IgD-negative memory B cell (primary cell): Measurements from ENCODE around the gene FAM184A. TPM values are rescaled to one million over a fixed set of nuclear protein-coding genes. Genes with fewer than 3 reads are reported as not detected.

Experiments used
- H3K27ac Mint-ChIP-seq, 3 donors: one replicate each; pipeline ENCODE4 v1.8.0; 2020 to 2022; ENCODE audit warnings: mild to moderate bottlenecking in 3 of 3, mixed read lengths in 3 of 3, moderate library complexity in 1 of 3
- H3K27me3 Mint-ChIP-seq: one replicate; pipeline ENCODE4 v1.8.0; 2021; ENCODE audit warnings: mixed read lengths
- H3K36me3 Mint-ChIP-seq: one replicate; pipeline ENCODE4 v1.8.0; 2020; ENCODE audit warnings: mild to moderate bottlenecking, mixed read lengths
- H3K4me1 Mint-ChIP-seq, 3 donors: one replicate each; pipeline ENCODE4 v1.8.0; 2020 to 2022; ENCODE audit warnings: mixed read lengths in 3 of 3, mild to moderate bottlenecking in 1 of 3
- H3K4me3 Mint-ChIP-seq, 4 donors: one replicate each; pipeline ENCODE4 v1.8.0; 2020 to 2022; ENCODE audit warnings: mild to moderate bottlenecking in 4 of 4, mixed read lengths in 4 of 4, moderate library complexity in 3 of 4
- H3K9me3 Mint-ChIP-seq, 3 donors: one replicate each; pipeline ENCODE4 v1.8.0; 2020 to 2021; ENCODE audit warnings: mixed read lengths in 3 of 3, mild to moderate bottlenecking in 1 of 3
- polyA plus RNA-seq: library from polyadenylated mRNA; unstranded; fragments of 300-500 nt; fragmentation: Illumina TruSeq; gene quantifications from one replicate; pipeline ENCODE4 v1.2.3, GENCODE V29; 2021

FAM184A gene
- polyA plus RNA-seq, 1 donor from 2014 or later, result 0.09 TPM

DNA sequence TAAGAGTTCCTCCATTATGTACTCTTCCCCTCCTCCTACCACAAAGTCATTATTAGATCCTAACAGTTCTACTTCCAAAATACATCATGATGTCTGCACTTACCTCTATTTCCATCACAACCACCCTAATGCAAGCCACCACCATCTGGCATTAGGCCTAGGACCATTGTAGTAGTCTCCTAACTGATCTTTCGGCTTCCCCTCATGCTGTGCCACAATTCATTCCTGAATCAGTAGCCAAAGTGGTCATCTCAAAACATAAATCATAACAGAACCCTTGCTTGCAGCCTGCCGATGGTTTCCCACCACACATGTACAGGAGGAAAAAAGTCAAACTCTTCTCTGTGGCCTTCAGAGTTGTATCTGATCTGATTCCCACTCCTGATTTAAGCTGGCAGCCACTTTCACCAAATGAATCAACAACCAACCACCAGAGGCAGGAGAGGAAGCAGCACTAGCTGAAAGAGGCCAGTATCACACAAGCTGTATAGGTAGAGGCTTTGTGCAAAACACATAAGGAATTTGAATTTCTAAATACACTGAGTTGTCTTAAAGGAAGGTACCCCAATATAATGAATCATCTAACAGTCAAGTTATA, 26.1 kb downstream of the FAM184A start:
- H3K9me3 Mint-ChIP-seq, result peaks cover 2 to 6% (median 3%) of the 10 kb centered on the region in 3 donors
- peaks cover 0 to 5% (median 0%) of the 10 kb centered on the region in 3 donors for H3K4me1 Mint-ChIP-seq
- peaks cover 2% of the 10 kb centered on the region for H3K27me3 Mint-ChIP-seq
- H3K4me3 Mint-ChIP-seq, result no peak overlapping the region
- H3K27ac Mint-ChIP-seq, result no peak overlapping the region
- H3K36me3 Mint-ChIP-seq, result peaks cover 2% of the 10 kb centered on the region

DNA sequence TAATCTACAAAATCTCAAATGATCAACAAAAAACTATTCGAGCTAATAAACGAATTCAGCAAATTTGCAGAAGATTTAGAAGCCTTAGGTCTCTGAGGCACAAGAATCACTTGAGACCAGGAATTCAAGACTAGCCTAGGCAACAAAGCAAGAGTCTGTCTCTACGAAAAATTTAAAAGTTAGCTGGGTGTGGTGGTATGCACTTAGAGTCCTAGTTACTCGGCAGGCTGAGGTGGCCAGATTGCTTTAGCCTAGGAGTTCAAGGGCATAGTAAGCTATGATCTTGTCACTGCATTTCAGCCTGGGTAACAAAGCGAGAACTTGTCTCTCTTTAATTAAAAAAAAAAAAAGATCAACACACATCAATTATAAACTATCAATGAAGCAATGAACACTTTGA, 34.2 kb downstream of the FAM184A start:
- no peaks in the 10 kb centered on the region for H3K4me1 Mint-ChIP-seq
- peaks cover 0 to 3% (median 0%) of the 10 kb centered on the region in 3 donors for H3K9me3 Mint-ChIP-seq
- H3K4me3 Mint-ChIP-seq, result no peak overlapping the region
- peaks cover 2% of the 10 kb centered on the region for H3K36me3 Mint-ChIP-seq
- peaks cover 3% of the 10 kb centered on the region for H3K27me3 Mint-ChIP-seq
- H3K27ac Mint-ChIP-seq, result no peak overlapping the region

DNA sequence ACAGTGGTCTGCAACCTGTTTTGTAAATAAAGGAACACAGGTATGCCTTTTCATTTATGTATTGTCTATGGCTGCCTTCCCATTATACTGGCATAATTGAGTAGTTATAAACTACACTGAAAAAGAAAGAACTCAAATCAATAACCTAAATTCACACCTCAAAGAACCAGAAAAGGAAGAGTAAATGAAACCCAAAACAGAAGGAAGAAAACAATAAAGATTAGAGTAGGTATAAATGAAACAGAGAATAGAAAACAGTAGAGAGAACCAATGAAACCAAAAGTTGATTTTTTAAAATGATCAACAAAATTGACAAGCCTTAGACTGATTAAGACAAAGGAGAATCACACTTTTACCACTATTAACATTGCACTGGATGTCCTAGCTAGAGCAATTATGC, 34.7 kb downstream of the FAM184A start:
- Mint-ChIP-seq H3K27ac (no peak overlapping the region), H3K4me3 (no peak overlapping the region), H3K27me3 (peaks cover 3% of the 10 kb centered on the region), H3K4me1 (no peaks in the 10 kb centered on the region), H3K9me3 (peaks cover 0 to 3% (median 0%) of the 10 kb centered on the region in 3 donors), H3K36me3 (peaks cover 2% of the 10 kb centered on the region)

DNA sequence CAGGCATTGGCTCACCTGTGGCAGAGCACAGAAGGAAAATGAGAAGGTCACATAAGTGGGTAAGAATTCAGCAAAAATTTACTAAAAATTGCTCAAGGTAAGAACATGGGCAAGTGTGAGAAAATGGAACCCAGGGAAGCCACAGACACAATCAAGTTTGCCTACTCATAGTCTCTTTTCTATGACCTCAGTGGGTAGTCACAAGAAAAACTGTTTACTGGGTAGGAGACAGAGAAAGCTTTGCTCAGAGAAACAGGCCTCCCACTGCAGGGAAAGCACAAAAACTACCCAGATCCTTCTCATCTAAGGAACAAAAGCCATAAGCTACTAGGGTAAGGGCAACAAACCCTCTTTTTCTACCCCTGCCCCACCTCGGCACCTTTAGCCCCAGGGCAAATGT, 35.2 kb downstream of the FAM184A start:
- Mint-ChIP-seq H3K27me3 (peaks cover 3% of the 10 kb centered on the region), H3K36me3 (peaks cover 2% of the 10 kb centered on the region), H3K4me1 (no peaks in the 10 kb centered on the region), H3K9me3 (no peaks in the 10 kb centered on the region), H3K4me3 (no peak overlapping the region), H3K27ac (no peak overlapping the region)

DNA sequence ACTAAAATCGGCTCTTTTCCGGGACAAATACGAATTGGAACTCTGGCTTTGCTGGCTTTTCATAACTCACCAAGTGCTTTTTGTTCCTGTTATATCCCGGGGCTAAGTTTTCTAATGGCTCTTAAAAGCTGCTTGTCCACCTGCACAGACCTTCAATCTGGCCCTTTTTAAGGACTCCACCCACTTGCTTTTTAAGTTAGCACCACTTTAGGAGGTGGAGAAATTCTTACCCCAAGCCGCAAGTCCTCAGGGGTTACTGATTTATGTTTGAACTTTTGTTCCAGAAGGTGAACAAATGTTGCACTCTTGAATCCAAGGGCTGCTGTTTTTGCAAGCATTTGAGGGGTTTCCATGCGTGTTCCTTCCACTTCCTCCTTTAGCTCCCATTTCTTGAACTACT, 37.8 kb downstream of the FAM184A start:
- Mint-ChIP-seq H3K27ac (no peak overlapping the region), H3K27me3 (no peaks in the 10 kb centered on the region), H3K4me3 (no peak overlapping the region), H3K9me3 (no peaks in the 10 kb centered on the region), H3K36me3 (peaks cover 2% of the 10 kb centered on the region), H3K4me1 (no peaks in the 10 kb centered on the region)

DNA sequence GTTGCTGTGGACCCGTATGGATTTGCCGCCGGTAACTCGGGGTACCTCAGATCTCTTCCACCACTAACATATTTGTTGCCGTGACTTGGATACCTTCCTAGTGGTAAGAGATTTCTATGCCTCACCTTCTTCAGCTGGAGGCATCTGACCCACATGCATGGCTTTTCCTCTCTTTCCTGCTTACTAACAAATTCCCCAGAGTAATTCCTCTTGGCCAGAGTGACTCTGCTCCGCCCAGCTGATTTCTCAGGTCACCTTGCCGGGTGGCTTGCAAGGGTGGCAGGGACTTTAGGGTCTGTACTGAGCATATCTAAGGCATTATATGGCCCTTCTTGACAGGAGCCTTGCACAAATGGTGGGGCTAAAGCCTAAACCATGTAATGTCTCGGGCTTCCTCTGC, 38.2 kb downstream of the FAM184A start:
- H3K4me1 Mint-ChIP-seq, result no peaks in the 10 kb centered on the region
- H3K9me3 Mint-ChIP-seq, result no peaks in the 10 kb centered on the region
- H3K27ac Mint-ChIP-seq, result no peak overlapping the region
- H3K4me3 Mint-ChIP-seq, result no peak overlapping the region
- H3K27me3 Mint-ChIP-seq, result no peaks in the 10 kb centered on the region
- H3K36me3 Mint-ChIP-seq, result peaks cover 2% of the 10 kb centered on the region

DNA sequence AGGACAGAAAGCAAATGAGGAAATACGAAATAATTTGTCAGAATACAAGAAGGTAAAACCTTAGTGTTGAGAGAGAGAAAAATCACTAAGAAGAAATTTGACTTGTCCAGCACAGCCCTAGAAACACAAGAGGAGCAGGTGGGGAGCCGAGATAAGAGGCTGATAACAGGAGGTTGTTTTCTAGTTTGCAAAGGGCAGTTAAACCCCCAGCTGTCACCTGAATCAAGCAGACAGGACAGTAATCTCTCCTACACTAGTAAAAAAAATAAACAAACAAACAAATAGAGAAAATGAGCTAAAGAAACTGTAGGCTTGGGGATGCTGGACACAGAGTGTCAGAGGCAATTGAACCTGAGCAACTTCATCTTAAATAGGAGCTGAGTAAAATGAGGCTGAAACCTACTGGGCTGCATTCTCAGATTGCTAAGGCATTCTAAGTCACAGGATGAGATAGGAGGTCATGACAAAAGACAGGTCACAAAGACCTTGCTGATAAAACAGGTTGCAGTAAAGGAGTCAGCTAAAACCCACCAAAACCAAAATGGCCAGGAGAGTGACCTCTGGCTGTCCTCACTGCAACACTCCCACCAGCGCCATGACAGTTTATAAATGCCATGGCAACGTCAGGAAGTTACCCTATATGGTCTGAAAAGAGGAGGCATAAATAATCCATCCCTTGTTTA, 40.4 kb downstream of the FAM184A start:
- Mint-ChIP-seq H3K27ac (no peak overlapping the region), H3K9me3 (no peaks in the 10 kb centered on the region), H3K36me3 (no peaks in the 10 kb centered on the region), H3K4me1 (no peaks in the 10 kb centered on the region), H3K4me3 (no peak overlapping the region), H3K27me3 (no peaks in the 10 kb centered on the region)

DNA sequence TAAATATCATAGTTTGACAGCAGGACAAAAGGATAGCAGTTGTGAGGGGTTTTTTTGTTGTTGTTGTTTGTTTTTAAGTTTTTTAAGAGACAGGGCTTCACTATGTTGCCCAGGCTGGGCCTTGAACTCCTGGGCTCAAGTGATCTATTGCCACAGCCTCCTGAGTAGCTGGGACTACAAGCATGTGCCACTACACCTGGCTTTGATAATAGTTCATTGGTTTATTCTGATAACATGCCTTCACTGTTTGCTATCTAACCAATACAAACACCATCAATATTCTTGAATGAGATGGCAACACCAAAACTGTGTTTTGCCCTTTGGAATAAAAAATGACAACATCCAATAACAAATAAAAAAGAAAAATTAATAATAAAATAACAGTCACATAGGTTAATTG, 41.2 kb downstream of the FAM184A start:
- Mint-ChIP-seq H3K27ac (no peak overlapping the region), H3K27me3 (no peaks in the 10 kb centered on the region), H3K36me3 (no peaks in the 10 kb centered on the region), H3K9me3 (no peaks in the 10 kb centered on the region), H3K4me3 (no peak overlapping the region), H3K4me1 (no peaks in the 10 kb centered on the region)

DNA sequence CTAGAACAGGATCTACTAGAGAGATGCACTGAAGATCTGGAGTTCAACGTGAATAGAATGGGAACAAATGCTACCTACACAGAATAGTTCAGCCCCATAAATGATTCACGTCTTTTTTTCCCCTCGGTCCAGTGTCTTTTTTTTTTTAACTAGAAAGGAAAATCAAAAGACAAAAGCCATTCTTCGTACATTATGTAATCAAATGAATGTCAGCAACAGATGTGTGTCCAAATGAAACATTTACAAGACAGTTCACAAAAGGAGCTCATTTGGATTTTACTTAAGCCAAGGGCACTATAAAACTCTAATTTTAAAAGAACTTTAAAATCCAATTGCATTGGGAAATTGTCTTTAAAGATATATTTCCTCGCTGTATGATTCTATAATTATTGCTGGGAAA, 42.4 kb downstream of the FAM184A start:
- Mint-ChIP-seq H3K9me3 (no peaks in the 10 kb centered on the region), H3K27me3 (no peaks in the 10 kb centered on the region), H3K27ac (no peak overlapping the region), H3K4me3 (no peak overlapping the region), H3K4me1 (no peaks in the 10 kb centered on the region), H3K36me3 (no peaks in the 10 kb centered on the region)

DNA sequence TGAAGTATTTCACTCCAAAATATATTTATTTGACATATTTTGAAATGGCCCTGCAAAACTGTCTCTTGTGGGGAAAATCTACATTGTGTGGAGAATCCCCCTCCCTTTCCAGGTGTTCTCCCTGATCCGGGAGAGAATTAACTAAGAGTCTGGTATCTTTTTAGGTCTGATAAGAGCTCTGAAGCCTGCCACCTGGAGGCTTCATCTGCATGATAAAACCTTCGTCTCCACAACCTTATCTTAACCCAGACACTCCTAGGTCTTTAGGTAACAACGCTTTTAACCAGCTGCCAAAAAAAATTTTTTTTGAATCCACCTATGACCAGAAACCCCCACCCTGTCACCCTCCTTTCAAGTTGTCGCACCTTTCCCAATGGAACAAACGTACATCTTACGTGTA, 43.0 kb downstream of the FAM184A start:
- no peaks in the 10 kb centered on the region for H3K36me3 Mint-ChIP-seq
- H3K27me3 Mint-ChIP-seq, result no peaks in the 10 kb centered on the region
- H3K4me3 Mint-ChIP-seq, result no peak overlapping the region
- H3K9me3 Mint-ChIP-seq, result no peaks in the 10 kb centered on the region
- H3K4me1 Mint-ChIP-seq, result no peaks in the 10 kb centered on the region
- no peak overlapping the region for H3K27ac Mint-ChIP-seq

DNA sequence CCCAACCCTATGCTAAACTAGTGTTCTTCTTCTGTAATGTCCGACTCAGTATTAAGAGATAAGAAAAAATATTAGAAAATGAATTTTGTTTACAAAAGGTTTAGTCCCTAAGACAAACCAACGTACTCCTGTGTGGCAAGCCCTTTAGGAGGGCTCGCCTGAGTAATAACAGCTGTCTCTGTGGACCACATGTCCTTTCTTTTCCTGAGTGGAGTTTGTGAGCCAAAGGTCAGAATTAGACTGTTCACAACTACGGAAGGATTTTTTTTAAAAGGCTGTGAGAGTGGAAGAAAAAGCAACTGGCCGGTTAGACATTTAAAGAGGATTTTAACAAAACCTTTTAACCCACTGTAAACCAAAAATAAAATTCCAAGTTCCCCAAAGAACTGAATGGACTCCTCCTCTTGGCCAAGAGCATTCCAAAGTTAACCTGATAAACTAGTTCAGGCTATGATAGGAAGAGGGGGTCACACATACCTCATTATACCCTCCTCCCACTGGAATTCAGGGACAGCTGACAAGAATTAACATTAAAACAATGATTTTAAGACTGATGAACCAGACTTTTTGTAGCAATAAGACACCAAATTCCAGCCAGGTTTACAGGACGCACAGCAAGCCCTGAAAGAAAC, 43.5 kb downstream of the FAM184A start:
- Mint-ChIP-seq H3K4me3 (no peak overlapping the region), H3K4me1 (no peaks in the 10 kb centered on the region), H3K9me3 (no peaks in the 10 kb centered on the region), H3K27ac (no peak overlapping the region), H3K36me3 (no peaks in the 10 kb centered on the region), H3K27me3 (no peaks in the 10 kb centered on the region)

DNA sequence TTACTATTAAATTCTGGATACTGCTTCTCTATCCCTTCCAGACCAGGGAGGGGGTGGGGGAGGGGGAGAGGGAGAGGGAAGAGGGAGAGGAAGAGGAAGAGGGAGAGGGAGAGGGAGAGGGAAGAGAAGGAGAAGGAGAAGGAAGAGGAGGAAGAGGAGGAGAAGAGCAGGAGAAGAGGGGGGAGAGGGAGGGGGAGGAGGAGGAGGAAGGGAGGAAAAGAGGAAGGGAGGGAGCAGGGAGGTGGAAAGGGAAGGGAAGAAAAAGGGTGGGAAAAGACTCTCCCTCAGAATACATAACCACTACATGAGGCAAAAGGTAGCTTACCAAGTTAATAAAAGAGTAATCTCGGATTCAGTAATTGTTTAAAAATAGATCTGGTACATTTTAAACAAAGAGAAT, 46.0 kb downstream of the FAM184A start:
- Mint-ChIP-seq H3K9me3 (no peaks in the 10 kb centered on the region), H3K4me1 (no peaks in the 10 kb centered on the region), H3K36me3 (no peaks in the 10 kb centered on the region), H3K4me3 (no peak overlapping the region), H3K27me3 (no peaks in the 10 kb centered on the region), H3K27ac (no peak overlapping the region)

DNA sequence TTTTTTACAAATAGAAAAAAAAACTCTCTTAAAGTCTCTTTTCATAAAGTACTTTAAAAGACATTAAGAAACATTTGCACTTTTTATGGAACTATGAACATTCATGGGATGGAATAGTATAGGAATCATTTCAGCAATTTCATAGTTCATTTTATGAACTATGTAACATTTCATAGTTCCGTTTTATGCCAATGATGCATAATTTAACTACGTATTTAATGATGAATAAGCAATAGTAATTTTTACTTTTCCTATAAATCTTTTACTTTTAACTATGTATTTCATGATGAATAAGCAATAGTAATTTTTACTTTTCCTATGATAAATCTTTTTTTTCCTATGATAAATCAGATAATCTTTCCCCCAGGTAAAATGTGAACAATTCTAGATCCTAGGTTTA, 47.7 kb downstream of the FAM184A start:
- no peaks in the 10 kb centered on the region for H3K27me3 Mint-ChIP-seq
- no peaks in the 10 kb centered on the region for H3K36me3 Mint-ChIP-seq
- H3K9me3 Mint-ChIP-seq, result peaks cover 0 to 3% (median 0%) of the 10 kb centered on the region in 3 donors
- no peaks in the 10 kb centered on the region for H3K4me1 Mint-ChIP-seq
- no peak overlapping the region for H3K27ac Mint-ChIP-seq
- H3K4me3 Mint-ChIP-seq, result no peak overlapping the region

DNA sequence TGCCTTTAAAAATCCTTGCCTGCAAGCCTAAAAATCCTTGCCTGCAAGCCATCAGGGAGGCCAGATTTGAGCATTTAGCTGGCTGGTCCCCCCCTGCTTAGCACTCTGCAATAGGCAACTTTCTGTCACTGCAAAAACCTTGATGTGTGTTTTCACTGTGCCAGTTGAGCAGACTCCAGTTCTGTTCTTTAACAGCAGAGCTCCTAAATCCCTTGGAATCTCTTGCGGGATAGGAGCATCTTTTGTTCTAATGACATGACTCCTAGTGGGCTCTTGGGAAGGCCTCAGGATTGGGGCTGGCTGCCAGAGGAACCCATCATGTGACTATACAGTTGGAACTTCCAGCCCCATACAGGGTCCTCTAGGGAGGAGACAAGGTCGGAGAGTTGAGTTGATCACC, 50.4 kb downstream of the FAM184A start:
- H3K27me3 Mint-ChIP-seq, result no peaks in the 10 kb centered on the region
- peaks cover 0 to 3% (median 0%) of the 10 kb centered on the region in 3 donors for H3K9me3 Mint-ChIP-seq
- H3K4me3 Mint-ChIP-seq, result no peak overlapping the region
- H3K27ac Mint-ChIP-seq, result no peak overlapping the region
- peaks cover 0 to 1% (median 0%) of the 10 kb centered on the region in 3 donors for H3K4me1 Mint-ChIP-seq
- H3K36me3 Mint-ChIP-seq, result peaks cover 2% of the 10 kb centered on the region

DNA sequence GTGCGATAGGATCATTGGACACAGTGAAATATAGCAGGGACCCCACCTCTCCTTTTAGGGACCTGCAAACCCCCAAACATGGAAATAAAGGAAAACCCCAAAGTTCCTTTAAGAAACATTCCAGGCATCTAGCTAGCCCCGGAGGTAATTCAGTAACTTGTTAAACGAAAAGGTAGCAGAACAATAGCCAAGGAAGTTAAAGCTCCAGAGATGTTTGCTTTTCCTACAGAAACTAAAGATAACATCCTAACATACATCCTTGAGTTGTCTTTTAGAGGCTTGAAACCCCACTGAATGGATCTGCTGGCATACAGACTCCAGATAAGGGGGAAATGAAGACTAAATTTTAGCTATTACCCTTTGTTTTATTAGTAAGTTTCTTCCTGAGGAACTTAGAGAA, 51.0 kb downstream of the FAM184A start:
- Mint-ChIP-seq H3K36me3 (peaks cover 2% of the 10 kb centered on the region), H3K27ac (no peak overlapping the region), H3K4me3 (no peak overlapping the region), H3K9me3 (peaks cover 0 to 3% (median 0%) of the 10 kb centered on the region in 3 donors), H3K27me3 (no peaks in the 10 kb centered on the region), H3K4me1 (peaks cover 0 to 1% (median 0%) of the 10 kb centered on the region in 3 donors)

DNA sequence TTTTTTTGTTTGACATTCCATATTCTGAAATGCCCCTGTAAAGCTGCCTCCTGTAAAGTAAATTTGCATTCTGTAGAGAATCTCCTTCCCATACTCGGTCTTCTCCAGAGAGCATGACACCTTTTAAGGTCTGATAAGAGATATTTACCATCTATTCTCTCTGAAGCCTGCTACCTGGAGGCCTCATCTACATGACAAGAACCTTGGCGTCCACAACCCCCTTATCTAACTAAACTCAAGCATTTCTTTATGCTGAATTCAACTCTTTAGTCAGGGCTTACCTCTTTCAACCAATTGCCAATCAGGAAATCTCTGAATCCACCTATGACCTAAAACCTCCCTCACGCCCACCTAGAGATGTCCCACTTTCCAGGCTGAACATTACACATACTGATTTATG, 51.6 kb downstream of the FAM184A start:
- no peaks in the 10 kb centered on the region for H3K27me3 Mint-ChIP-seq
- H3K36me3 Mint-ChIP-seq, result peaks cover 2% of the 10 kb centered on the region

More for the DNA sequence above, 51.6 kb downstream of the FAM184A start:
- H3K4me1 Mint-ChIP-seq, result peaks cover 0 to 1% (median 0%) of the 10 kb centered on the region in 3 donors
- no peak overlapping the region for H3K27ac Mint-ChIP-seq
- no peak overlapping the region for H3K4me3 Mint-ChIP-seq
- peaks cover 0 to 3% (median 0%) of the 10 kb centered on the region in 3 donors for H3K9me3 Mint-ChIP-seq
